ENCODE results near the gene SOX15. TPM values are rescaled to one million over a fixed set of nuclear protein-coding genes. Genes with fewer than 3 reads are reported as not detected.

The SOX15 gene
- total and polyA plus RNA-seq, 2 of the 13 experiments (the other 11 are each of a cell fraction or from before 2014, with no cell fraction given) = 0.07 to 0.18 TPM

DNA sequence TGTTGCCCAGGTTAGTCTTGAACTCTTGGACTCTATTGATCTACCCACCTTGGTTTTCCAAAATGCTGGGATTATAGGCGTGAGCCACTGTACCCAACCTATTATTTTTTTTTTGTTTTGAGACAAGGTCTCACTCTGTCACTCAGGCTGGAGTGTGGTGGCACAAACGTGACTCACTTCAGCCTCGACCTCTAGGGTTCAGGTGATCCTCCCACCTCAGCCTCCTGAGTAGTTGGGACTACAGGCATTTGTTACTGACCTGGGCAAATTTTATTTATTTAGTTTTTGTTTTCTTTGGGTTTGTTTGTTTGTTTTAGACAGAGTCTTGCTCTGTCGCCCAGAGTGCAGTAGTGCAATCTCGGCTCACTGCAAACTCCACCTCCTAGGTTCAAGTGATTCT, 33.8 kb upstream of the SOX15 start (continued):
- TF ChIP-seq NRL (CRISPR knock-in tag; IDR thresholded peaks at IDR 0.05; ENCODE audit: borderline replicate concordance) (no peak), RFX3 (CRISPR knock-in tag; IDR thresholded peaks at IDR 0.05) (no peak), CEBPG (CRISPR knock-in tag; IDR thresholded peaks at IDR 0.05) (no peak), FOSL2 (CRISPR knock-in tag; IDR thresholded peaks at IDR 0.05) (peak; percentile 58; the same call in 1 of the 2 replicates), SOX6 (IDR thresholded peaks at IDR 0.05) (no peak), SOX6 (CRISPR knock-in tag; IDR thresholded peaks at IDR 0.05) (peak; percentile 23; the same call in 1 of the 2 replicates), BHLHE40 (IDR thresholded peaks at IDR 0.05; ENCODE audit: low read length) (peak; percentile 52; the same call in 1 of the 2 replicates), RARA (CRISPR knock-in tag; IDR thresholded peaks at IDR 0.05) (peak; percentile 23; the same call in 1 of the 2 replicates), KDM1A (CRISPR knock-in tag; IDR thresholded peaks at IDR 0.05) (0 out of 2 replicates have a peak, but pooled peaks have one; percentile 36)
- TF ChIP-seq, protein P1, sequence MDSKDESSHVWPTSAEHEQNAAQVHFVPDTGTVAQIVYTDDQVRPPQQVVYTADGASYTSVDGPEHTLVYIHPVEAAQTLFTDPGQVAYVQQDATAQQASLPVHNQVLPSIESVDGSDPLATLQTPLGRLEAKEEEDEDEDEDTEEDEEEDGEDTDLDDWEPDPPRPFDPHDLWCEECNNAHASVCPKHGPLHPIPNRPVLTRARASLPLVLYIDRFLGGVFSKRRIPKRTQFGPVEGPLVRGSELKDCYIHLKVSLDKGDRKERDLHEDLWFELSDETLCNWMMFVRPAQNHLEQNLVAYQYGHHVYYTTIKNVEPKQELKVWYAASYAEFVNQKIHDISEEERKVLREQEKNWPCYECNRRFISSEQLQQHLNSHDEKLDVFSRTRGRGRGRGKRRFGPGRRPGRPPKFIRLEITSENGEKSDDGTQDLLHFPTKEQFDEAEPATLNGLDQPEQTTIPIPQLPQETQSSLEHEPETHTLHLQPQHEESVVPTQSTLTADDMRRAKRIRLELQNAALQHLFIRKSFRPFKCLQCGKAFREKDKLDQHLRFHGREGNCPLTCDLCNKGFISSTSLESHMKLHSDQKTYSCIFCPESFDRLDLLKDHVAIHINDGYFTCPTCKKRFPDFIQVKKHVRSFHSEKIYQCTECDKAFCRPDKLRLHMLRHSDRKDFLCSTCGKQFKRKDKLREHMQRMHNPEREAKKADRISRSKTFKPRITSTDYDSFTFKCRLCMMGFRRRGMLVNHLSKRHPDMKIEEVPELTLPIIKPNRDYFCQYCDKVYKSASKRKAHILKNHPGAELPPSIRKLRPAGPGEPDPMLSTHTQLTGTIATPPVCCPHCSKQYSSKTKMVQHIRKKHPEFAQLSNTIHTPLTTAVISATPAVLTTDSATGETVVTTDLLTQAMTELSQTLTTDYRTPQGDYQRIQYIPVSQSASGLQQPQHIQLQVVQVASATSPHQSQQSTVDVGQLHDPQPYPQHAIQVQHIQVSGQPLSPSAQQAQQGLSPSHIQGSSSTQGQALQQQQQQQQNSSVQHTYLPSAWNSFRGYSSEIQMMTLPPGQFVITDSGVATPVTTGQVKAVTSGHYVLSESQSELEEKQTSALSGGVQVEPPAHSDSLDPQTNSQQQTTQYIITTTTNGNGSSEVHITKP (CRISPR knock-in tag; IDR thresholded peaks at IDR 0.05; ENCODE audit: low read depth) = no peak

DNA sequence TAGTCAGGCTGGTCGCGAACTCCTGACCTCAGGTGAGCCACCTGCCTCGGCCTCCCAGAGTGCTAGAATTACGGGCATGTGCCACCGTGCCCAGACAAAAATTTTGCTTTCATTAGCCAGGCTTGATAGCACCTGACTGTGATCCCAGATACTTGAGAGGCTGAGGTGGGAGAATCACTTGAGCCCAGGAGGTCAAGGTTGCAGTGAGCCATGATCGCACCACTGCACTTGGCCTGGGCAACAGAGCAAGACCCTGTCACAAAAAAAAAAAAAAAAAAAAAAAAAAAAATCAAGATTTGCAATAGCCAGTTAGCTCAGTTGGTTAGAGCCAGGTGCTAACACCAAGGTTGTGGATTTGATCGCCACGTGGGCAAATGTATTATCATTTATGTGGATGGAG, 30.9 kb upstream of the SOX15 start:
- BruUV-seq (replicated peaks) = no TSS peak
- Histone ChIP-seq H3K9me3 (ENCODE audit: low read length) (no peaks in the 10 kb centered on the region), H3K27ac (ENCODE audit: extremely low read length, insufficient read depth, low read length) (no peak overlapping the region), H3K4me2 (ENCODE audit: low read depth, low read length) (no peak overlapping the region), H3K27me3 (ENCODE audit: control insufficient read depth in 1 of 2, insufficient read depth in 2 of 2, low read length in 2 of 2) (no peaks in the 10 kb centered on the region), H3K9ac (ENCODE audit: insufficient read depth, low read depth, low read length) (no peak overlapping the region), H4K20me1 (ENCODE audit: insufficient read depth, low read length) (no peaks in the 10 kb centered on the region), H3K4me1 (ENCODE audit: insufficient read depth, low read length) (peaks cover 39% of the 10 kb centered on the region), H2AFZ (ENCODE audit: low read length) (no peak overlapping the region), H3K79me2 (ENCODE audit: insufficient read depth, low read length) (no peaks in the 10 kb centered on the region), H3K36me3 (replicated peaks in 1 of 2; ENCODE audit: control insufficient read depth in 1 of 2, insufficient read depth in 2 of 2, low read length in 2 of 2) (no peaks in the 10 kb centered on the region), H3K4me3 (replicated peaks in 1 of 3; ENCODE audit: insufficient read depth in 1 of 3, low read depth in 2 of 3, low read length in 3 of 3) (no peak overlapping the region)
- intact Hi-C loops (cut with micrococcal nuclease; ENCODE audit: unreplicated experiment) = no loop called here
- in situ Hi-C loops (cut with HindIII; ENCODE audit: extremely low pct_ligation_motif_present, low pct_unique_long_range_greater_than_20kb) = no loop called here
- TF ChIP-seq ZNF121 (CRISPR knock-in tag; IDR thresholded peaks at IDR 0.05) = peak; percentile 45; the same call in 1 of the 2 replicates
- no peak for TF ChIP-seq MIXL1 (CRISPR knock-in tag; IDR thresholded peaks at IDR 0.05)
- ChIA-PET POLR2A (interaction anchor here (0.6 kb wide), 1 partner anchor 8 kb away, joined by 3 read pairs; no protein-coding TSS in a partner anchor), CTCF (ENCODE audit: low intra/inter-chr PET ratio, low total read pairs) (no interaction called here)
- ATAC-seq (no peak), DNase-seq (ENCODE audit: low spot score) (no peak), FAIRE-seq (no peak)
- 88% methylated on average over 8 of the region's 8 CpGs for WGBS (ENCODE audit: low lambda C conversion rate)

All from HepG2 (cell line).